Esophagus squamous epithelium (tissue), 5 donors: Measurements from ENCODE around the gene WBP1. TPM values are rescaled to one million over a fixed set of nuclear protein-coding genes. Genes with fewer than 3 reads are reported as not detected.

ENCODE experiments used
- DNase-seq: peaks from one replicate; lab custom pipeline; 2025; lab: John Stamatoyannopoulos, UW
- H3K27ac ChIP-seq, 4 donors: fragments of 200-600 bp; sonication (generic); one replicate each; pipeline ENCODE4 v1.5.1; 2016 to 2019; ENCODE audit warnings: mild to moderate bottlenecking in 1 of 4
- H3K27me3 ChIP-seq, 4 donors: fragments of 200-600 bp; sonication (generic); 1 replicate in 3 of 4; 2 replicates in 1 of 4; pipeline versions ENCODE4 v1.5.1 to v1.6.0; 2017 to 2021; ENCODE audit warnings: antibody characterized with exemption in 1 of 4
- H3K36me3 ChIP-seq, 3 donors: fragments of 200-600 bp; sonication (generic); one replicate each; pipeline ENCODE4 v1.5.1; 2016 to 2019
- H3K4me1 ChIP-seq, 3 donors: fragments of 200-600 bp; sonication (generic); one replicate each; pipeline ENCODE4 v1.5.1; 2017 to 2019
- H3K4me3 ChIP-seq, 4 donors: fragments of 200-600 bp; sonication (generic); 1 replicate in 3 of 4; 2 replicates in 1 of 4; pipeline ENCODE4 v1.5.1; 2016 to 2019; ENCODE audit warnings: mild to moderate bottlenecking in 2 of 4, moderate library complexity in 1 of 4
- H3K9me3 ChIP-seq, 3 donors: fragments of 200-600 bp; sonication (generic); one replicate each; pipeline ENCODE4 v1.5.1; 2016 to 2019
- POLR2A ChIP-seq, 4 donors: fragments of 450-650 bp; IDR thresholded peaks; one replicate each; pipeline ENCODE4 v1.6.1; 2017; ENCODE audit warnings: antibody characterized with exemption in 4 of 4, mild to moderate bottlenecking in 4 of 4, moderate library complexity in 3 of 4
- WGBS, 2 donors: methylation state at CpG; one replicate each; pipeline ENCODE4 v1.1.5; 2018; 5-methylcytosine and 5-hydroxymethylcytosine counted together
- intact Hi-C: fragments of 100-400 bp; cut with DNase I; formaldehyde crosslinking; loops from one replicate; pipeline ENCODE4 v1.15.0; 2022
- total RNA-seq, 4 donors: library from RNA; depleted of rRNA; stranded (reverse); fragments of >200 nt; gene quantifications; one replicate each; pipeline ENCODE4 v1.1.0, GENCODE V29; 2016
- TF ChIP-seq, protein P1 (sequence below), 6 experiments: fragments of 450-650 bp in 4 of 6; fragments of 200-600 bp in 2 of 6; sonication (generic) in 2 of 6; IDR thresholded peaks; one replicate each; pipeline ENCODE4 v1.5.1; 2016 to 2019; ENCODE audit warnings: antibody characterized with exemption in 6 of 6, mild to moderate bottlenecking in 4 of 6, moderate library complexity in 4 of 6
- donor health status: DM: yes; HTN: yes; CAD: no.

Gene WBP1
- total RNA-seq, 4 donors from 2014 or later, result 14.2 to 34.1 (median 25.3) TPM

DNA sequence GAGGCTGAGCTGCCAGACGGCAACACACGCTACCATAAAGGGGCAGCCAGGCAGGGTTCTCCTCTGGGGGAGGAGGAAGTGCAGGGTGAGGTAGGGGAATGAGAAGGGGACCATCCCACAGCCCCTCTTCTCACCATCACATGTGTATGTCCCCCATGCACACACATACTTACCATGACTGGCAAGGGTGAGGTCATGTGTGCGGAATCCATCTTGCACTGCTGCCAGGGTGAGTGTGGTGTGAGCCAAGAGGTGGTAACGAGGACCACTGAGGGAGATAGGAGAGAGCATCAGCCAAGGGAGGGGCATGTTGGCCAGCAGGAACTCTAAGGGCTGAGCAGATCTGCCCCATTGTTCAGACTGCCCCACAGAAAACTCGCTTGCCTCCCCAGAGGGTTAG, 29.6 kb upstream of the WBP1 start:
- intact Hi-C loops, result no loop called here
- H3K9me3 ChIP-seq, result no peaks in the 10 kb centered on the region
- DNase-seq, result no peak
- 66 to 76% methylated on average over 3 of the region's 5 CpGs for WGBS, 2 donors
- TF ChIP-seq POLR2A (IDR thresholded peaks at IDR 0.05), result no peak
- TF ChIP-seq, protein P1, sequence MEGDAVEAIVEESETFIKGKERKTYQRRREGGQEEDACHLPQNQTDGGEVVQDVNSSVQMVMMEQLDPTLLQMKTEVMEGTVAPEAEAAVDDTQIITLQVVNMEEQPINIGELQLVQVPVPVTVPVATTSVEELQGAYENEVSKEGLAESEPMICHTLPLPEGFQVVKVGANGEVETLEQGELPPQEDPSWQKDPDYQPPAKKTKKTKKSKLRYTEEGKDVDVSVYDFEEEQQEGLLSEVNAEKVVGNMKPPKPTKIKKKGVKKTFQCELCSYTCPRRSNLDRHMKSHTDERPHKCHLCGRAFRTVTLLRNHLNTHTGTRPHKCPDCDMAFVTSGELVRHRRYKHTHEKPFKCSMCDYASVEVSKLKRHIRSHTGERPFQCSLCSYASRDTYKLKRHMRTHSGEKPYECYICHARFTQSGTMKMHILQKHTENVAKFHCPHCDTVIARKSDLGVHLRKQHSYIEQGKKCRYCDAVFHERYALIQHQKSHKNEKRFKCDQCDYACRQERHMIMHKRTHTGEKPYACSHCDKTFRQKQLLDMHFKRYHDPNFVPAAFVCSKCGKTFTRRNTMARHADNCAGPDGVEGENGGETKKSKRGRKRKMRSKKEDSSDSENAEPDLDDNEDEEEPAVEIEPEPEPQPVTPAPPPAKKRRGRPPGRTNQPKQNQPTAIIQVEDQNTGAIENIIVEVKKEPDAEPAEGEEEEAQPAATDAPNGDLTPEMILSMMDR (IDR thresholded peaks at IDR 0.05), result no peak
- H3K4me3 ChIP-seq, result no peak overlapping the region
- H3K4me1 ChIP-seq, result peaks cover 0 to 10% (median 0%) of the 10 kb centered on the region in 3 donors
- no peak overlapping the region for H3K27ac ChIP-seq
- H3K27me3 ChIP-seq, result no peaks in the 10 kb centered on the region
- H3K36me3 ChIP-seq, result peaks cover 8 to 81% (median 15%) of the 10 kb centered on the region in 3 donors

DNA sequence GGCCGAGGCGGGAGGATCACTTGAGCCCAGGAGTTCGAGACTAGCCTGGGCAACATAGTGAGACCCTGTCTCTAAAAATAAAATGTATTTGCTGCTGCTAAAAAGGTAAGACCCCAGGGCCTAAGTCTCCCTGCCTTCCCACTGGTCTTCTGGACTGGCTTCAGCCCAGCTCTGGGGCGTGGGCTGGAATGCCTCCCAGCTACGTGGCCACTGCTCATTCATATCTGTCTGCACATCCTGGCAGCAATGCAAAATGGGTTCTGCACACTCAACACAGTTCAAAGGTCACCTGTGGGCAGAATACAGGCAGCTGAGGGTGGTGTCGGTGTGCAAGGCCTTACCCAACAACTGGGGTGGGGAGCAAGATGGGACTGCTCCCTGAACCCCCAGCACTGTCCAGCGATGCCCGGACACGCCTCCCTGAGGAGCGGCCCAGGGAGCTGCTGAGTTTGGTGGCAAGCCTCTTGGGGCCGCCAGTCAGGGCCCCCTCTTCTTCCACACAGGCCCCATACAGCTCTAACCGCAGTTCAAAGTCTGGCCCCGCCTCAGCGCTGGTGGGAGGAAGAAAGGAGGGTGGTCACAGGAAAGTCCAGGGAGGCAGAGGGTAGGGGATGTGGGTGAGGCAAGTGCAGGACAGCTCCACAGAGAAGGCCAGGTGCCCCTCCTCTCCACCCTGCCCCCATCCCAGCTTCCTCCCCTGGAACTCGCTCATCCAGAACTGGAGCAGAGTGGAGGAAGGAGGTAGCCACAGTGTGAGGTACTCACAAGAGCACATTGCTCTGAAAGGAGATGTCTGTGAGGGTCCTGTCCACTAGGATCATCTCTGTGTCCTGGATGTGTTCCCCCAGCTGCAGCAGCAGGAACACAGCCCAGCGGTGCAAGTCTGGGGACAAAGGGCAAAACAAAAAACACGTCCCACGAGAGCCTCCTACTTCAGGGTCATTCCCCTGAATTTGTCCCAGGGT, 28.5 kb upstream of the WBP1 start:
- 80 to 81% methylated on average over 4 to 12 of the region's 18 CpGs for WGBS, 2 donors
- TF ChIP-seq POLR2A (IDR thresholded peaks at IDR 0.05), result no peak
- TF ChIP-seq, protein P1 (IDR thresholded peaks at IDR 0.05), result no peak
- Histone ChIP-seq H3K4me1 (peaks cover 0 to 10% (median 0%) of the 10 kb centered on the region in 3 donors), H3K27me3 (no peaks in the 10 kb centered on the region), H3K4me3 (no peak overlapping the region), H3K36me3 (peaks cover 8 to 86% (median 15%) of the 10 kb centered on the region in 3 donors), H3K9me3 (no peaks in the 10 kb centered on the region), H3K27ac (no peak overlapping the region)
- intact Hi-C loops, result no loop called here
- DNase-seq, result no peak

DNA sequence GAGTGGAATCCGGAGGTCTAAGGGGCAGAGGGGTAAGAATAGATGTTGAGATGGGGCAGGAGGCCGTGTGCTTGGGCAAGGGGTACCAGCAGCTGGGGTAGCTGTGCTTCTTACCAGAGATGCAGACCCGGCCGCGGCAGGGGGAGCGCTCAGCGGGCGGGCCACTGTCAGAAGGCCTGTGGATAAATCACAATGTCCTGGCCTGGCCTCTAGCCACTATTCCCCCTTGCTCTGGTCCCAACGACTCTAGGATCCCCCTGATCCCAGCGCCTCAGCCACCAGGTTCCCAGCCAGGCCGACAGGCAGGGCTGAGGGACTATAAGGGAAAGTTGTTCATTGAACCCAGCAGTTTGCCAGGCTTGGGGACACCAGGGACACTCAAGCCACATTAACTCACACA, 27.7 kb upstream of the WBP1 start:
- Histone ChIP-seq H3K27me3 (no peaks in the 10 kb centered on the region), H3K36me3 (peaks cover 8 to 84% (median 15%) of the 10 kb centered on the region in 3 donors), H3K4me1 (peaks cover 0 to 5% (median 0%) of the 10 kb centered on the region in 3 donors), H3K9me3 (no peaks in the 10 kb centered on the region), H3K27ac (no peak overlapping the region), H3K4me3 (no peak overlapping the region)
- no peak for TF ChIP-seq POLR2A (IDR thresholded peaks at IDR 0.05)
- TF ChIP-seq, protein P1 (IDR thresholded peaks at IDR 0.05), result no peak
- 76 to 80% methylated on average over 2 to 11 of the region's 11 CpGs for WGBS, 2 donors
- intact Hi-C loops, result no loop called here
- DNase-seq, result no peak

DNA sequence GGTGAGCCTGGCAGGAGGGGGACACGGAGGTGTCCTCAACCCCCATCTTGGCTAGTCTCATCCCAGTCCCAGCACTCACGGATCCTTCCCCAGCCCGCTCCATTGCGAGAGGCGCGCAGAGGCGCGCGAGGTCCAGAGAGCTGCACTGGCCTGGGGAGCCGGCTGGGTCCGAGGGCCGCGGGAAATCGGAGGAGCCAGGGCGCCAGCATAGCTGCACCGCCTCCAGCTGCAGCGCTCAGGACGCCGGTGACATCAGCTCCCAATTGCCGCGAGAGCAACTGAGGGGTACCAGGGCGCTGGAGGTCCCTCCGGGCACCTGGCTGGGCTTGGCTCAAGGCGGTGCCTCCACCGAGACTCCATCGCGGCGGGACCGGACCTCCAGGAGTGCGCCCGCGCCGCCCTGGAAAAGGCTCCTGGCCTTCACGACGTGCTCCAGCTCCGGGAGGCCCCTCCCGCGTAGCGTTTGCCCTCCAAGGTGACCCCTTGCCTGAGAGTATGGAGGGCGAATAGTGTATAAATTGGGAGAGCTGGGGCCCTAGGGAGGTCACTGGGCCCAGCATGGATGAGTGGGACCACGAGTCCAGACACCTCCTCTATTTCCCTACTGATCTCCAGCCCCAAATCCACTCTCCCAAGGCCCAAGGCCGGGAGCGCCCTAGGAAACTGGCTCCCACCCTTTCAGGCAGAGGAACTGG, 22.0 kb upstream of the WBP1 start:
- H3K9me3 ChIP-seq, result no peaks in the 10 kb centered on the region
- H3K27me3 ChIP-seq, result peaks cover 0 to 7% (median 0%) of the 10 kb centered on the region in 4 donors
- 60 to 76% methylated on average over 1 to 4 of the region's 43 CpGs for WGBS, 2 donors
- H3K27ac ChIP-seq, result no peak overlapping the region
- peaks cover 0 to 39% (median 4%) of the 10 kb centered on the region in 3 donors for H3K36me3 ChIP-seq
- no peak for DNase-seq
- intact Hi-C loops, result no loop called here
- H3K4me1 ChIP-seq, result peaks cover 13 to 53% (median 14%) of the 10 kb centered on the region in 3 donors
- no peak for TF ChIP-seq POLR2A (IDR thresholded peaks at IDR 0.05)
- TF ChIP-seq, protein P1 (IDR thresholded peaks at IDR 0.05), result no peak
- H3K4me3 ChIP-seq, result no peak overlapping the region
